Heart left ventricle (tissue), 16 donors: Measurements from ENCODE around the gene MYG1. TPM values are rescaled to one million over a fixed set of nuclear protein-coding genes. Genes with fewer than 3 reads are reported as not detected.

Source experiments
- ATAC-seq, 4 donors: fragments of 200-7000 bp; cut with Tn5 transposase; one replicate each; pipeline ENCODE4 v1.9.1; 2020 to 2022; ENCODE audit warnings: moderate library complexity in 4 of 4, mild to moderate bottlenecking in 3 of 4, moderate number of reproducible peaks in 1 of 4
- DNase-seq, 5 donors: peaks; one replicate each; pipeline ENCODE4 v3.0.0-alpha.2; 2020
- H3K27ac ChIP-seq, 12 donors: fragments of 200-600 bp; sonication (generic) in 4 of 12; one replicate each; pipeline versions ENCODE4 v1.5.0 to v1.8.0; 2016 to 2022; ENCODE audit warnings: mild to moderate bottlenecking in 2 of 12
- H3K27me3 ChIP-seq, 9 donors: fragments of 200-600 bp; sonication (generic) in 2 of 9; one replicate each; pipeline versions ENCODE4 v1.5.1 to v1.8.0; 2016 to 2022; ENCODE audit warnings: mild to moderate bottlenecking in 3 of 9
- H3K36me3 ChIP-seq, 9 donors: fragments of 200-600 bp; sonication (generic) in 2 of 9; one replicate each; pipeline versions ENCODE4 v1.5.0 to v1.8.0; 2018 to 2022; ENCODE audit warnings: mild to moderate bottlenecking in 2 of 9
- H3K4me1 ChIP-seq, 12 donors: fragments of 200-600 bp; sonication (generic) in 4 of 12; one replicate each; pipeline versions ENCODE4 v1.5.0 to v1.8.0; 2016 to 2022; ENCODE audit warnings: mild to moderate bottlenecking in 3 of 12
- H3K4me3 ChIP-seq, 12 donors: fragments of 200-600 bp; sonication (generic) in 4 of 12; one replicate each; pipeline versions ENCODE4 v1.5.0 to v1.8.0; 2017 to 2022; ENCODE audit warnings: mild to moderate bottlenecking in 9 of 12, moderate library complexity in 4 of 12
- H3K9me3 ChIP-seq, 12 donors: fragments of 200-600 bp; sonication (generic) in 4 of 12; one replicate each; pipeline versions ENCODE4 v1.5.0 to v1.8.0; 2016 to 2022; ENCODE audit warnings: mild to moderate bottlenecking in 1 of 12
- POLR2A ChIP-seq, 2 donors: fragments of 450-650 bp; IDR thresholded peaks; one replicate each; pipeline ENCODE4 v1.6.1; 2017; ENCODE audit warnings: antibody characterized with exemption in 2 of 2, mild to moderate bottlenecking in 2 of 2, moderate library complexity in 2 of 2
- WGBS, 4 donors: extraction: QIAGEN DNeasy Blood & Tissue Kit in 2 of 4; methylation state at CpG; one replicate each; pipeline versions ENCODE4 v1.1.5 to v1.1.7; 2013 to 2018; 5-methylcytosine and 5-hydroxymethylcytosine counted together
- intact Hi-C, 10 donors: fragments of 100-400 bp; cut with DNase I; formaldehyde crosslinking; loops; one replicate each; pipeline versions ENCODE4 v1.11.1 to v1.14.2; 2022
- polyA plus RNA-seq, 2 donors: library from polyadenylated mRNA; stranded (reverse); fragments of 200-250 nt; gene quantifications; one replicate each; pipeline ENCODE4 v1.2.3, GENCODE V29; 2013
- total RNA-seq, 9 donors: library from RNA; depleted of rRNA in 2 of 9; stranded (reverse); fragments of >200 nt in 2 of 9; fragmentation: NEBNext Ultra II Directional in 3 of 9; extraction: Animal tissue kit (Norgen Biotek cat#: 25700) in 3 of 9; gene quantifications; one replicate each; pipeline versions ENCODE4 v1.1.0 to v1.2.4, GENCODE V29; 2016 to 2023
- TF ChIP-seq, protein P1 (sequence below), 12 donors: fragments of 200-600 bp; sonication (generic) in 4 of 12; IDR thresholded peaks; one replicate each; pipeline versions ENCODE4 v1.5.0 to v1.8.0; 2018 to 2022; ENCODE audit warnings: antibody characterized with exemption in 12 of 12, mild to moderate bottlenecking in 5 of 12
- donor health status: ischemic (EF 13 %, LVEDD 7.1; RV severe dilation, severe dysfunction).
- donor health status: healthy with polysubstance abuse.
- donor health status: DM: no; HTN: yes; CAD: no.
- donor health status: DM: no; HTN: no; CAD: no.
- donor health status: ischemic (EF 25% LVEDD 6.9; RV normal size, moderate dysfunction).
- donor health status: ischemic (EF 25% LVEDD 5.7; RV mildly dilated, moderate dysfunction).
- donor health status: healthy.
- donor health status: DM: yes; HTN: yes; CAD: no.
- donor health status: ischemic (EF 35%, LVEDD 5.7; RV mildly dilated, moderate dysfunction).
- donor health status: nonischemic (EF 11% LVEDD 7.7; RV severe dilation, severe dysfunction).
- donor health status: DM: yes; HTN: yes; CAD: no.
- donor health status: PGD.
- donor health status: ischemic (EF 29% LVEDD 5.4; RV normal size, mild dysfunction).
- donor health status: nonischemic (EF 23%, LVEDD 6.1; RV moderate dilation, normal function).

The MYG1 gene
- total and polyA plus RNA-seq, 11 donors, result 32.1 to 58.6 (median 35.1) TPM

GRCh38 chr12:53276511-53276910 is 23.0 kb upstream of the MYG1 start:
- ATAC-seq (no peak), DNase-seq (no peak)
- no peaks in the 10 kb centered on the region for H3K9me3 ChIP-seq
- no peaks in the 10 kb centered on the region for H3K4me1 ChIP-seq
- H3K27me3 ChIP-seq, result no peaks in the 10 kb centered on the region
- peaks cover 0 to 13% (median 0%) of the 10 kb centered on the region in 9 donors for H3K36me3 ChIP-seq
- no peak overlapping the region for H3K4me3 ChIP-seq
- intact Hi-C loops, result no loop called here
- no peak overlapping the region for H3K27ac ChIP-seq
- TF ChIP-seq, protein P1, sequence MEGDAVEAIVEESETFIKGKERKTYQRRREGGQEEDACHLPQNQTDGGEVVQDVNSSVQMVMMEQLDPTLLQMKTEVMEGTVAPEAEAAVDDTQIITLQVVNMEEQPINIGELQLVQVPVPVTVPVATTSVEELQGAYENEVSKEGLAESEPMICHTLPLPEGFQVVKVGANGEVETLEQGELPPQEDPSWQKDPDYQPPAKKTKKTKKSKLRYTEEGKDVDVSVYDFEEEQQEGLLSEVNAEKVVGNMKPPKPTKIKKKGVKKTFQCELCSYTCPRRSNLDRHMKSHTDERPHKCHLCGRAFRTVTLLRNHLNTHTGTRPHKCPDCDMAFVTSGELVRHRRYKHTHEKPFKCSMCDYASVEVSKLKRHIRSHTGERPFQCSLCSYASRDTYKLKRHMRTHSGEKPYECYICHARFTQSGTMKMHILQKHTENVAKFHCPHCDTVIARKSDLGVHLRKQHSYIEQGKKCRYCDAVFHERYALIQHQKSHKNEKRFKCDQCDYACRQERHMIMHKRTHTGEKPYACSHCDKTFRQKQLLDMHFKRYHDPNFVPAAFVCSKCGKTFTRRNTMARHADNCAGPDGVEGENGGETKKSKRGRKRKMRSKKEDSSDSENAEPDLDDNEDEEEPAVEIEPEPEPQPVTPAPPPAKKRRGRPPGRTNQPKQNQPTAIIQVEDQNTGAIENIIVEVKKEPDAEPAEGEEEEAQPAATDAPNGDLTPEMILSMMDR (IDR thresholded peaks at IDR 0.05), result no peak
- no peak for TF ChIP-seq POLR2A (IDR thresholded peaks at IDR 0.05)
- 96 to 100% (median 99%) methylated on average over 3 to 11 of the region's 11 CpGs for WGBS, 4 donors

DNA sequence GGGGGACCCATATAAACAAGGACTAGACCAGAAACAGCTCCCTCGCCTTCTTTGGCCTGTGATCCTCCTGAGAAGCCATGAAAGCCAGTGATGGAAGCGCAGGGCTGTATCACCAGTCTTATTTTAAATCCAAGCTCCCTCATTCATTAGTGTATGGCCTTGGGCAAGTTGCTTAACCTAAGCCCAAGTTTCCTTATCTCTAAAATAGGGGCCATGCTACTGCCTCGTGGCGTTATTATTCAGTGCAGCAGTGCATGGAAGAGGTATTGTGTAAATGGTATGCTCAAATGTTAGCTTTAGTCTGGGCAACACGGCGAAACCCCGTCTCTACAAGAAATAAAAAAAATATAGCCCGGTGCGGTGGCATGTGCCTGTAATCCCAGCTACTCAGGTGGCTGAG is 21.5 kb upstream of the MYG1 start:
- intact Hi-C loops, result no loop called here
- ATAC-seq (no peak), DNase-seq (no peak)
- TF ChIP-seq POLR2A (IDR thresholded peaks at IDR 0.05), result no peak
- TF ChIP-seq, protein P1 (IDR thresholded peaks at IDR 0.05), result no peak
- H3K4me1 ChIP-seq, result no peaks in the 10 kb centered on the region
- no peak overlapping the region for H3K27ac ChIP-seq
- WGBS, 4 donors, result 94 to 98% (median 95%) methylated on average over 9 of the region's 9 CpGs
- H3K36me3 ChIP-seq, result peaks cover 0 to 26% (median 0%) of the 10 kb centered on the region in 9 donors
- no peaks in the 10 kb centered on the region for H3K27me3 ChIP-seq
- no peaks in the 10 kb centered on the region for H3K9me3 ChIP-seq
- no peak overlapping the region for H3K4me3 ChIP-seq

GRCh38 chr12:53279283-53279869 is 20.1 kb upstream of the MYG1 start:
- Histone ChIP-seq H3K4me3 (no peak overlapping the region), H3K36me3 (peaks cover 0 to 39% (median 0%) of the 10 kb centered on the region in 9 donors), H3K4me1 (no peaks in the 10 kb centered on the region), H3K27ac (no peak overlapping the region), H3K27me3 (no peaks in the 10 kb centered on the region), H3K9me3 (no peaks in the 10 kb centered on the region)
- TF ChIP-seq, protein P1 (IDR thresholded peaks at IDR 0.05), result no peak
- TF ChIP-seq POLR2A (IDR thresholded peaks at IDR 0.05), result no peak
- WGBS, 4 donors, result 87 to 93% (median 91%) methylated on average over 2 to 3 of the region's 3 CpGs
- ATAC-seq (no peak), DNase-seq (no peak)
- intact Hi-C loops, result no loop called here

- Histone ChIP-seq H3K27ac (no peak overlapping the region), H3K4me3 (no peak overlapping the region), H3K4me1 (no peaks in the 10 kb centered on the region), H3K27me3 (no peaks in the 10 kb centered on the region), H3K9me3 (no peaks in the 10 kb centered on the region), H3K36me3 (peaks cover 0 to 41% (median 0%) of the 10 kb centered on the region in 9 donors)
- TF ChIP-seq, protein P1 (IDR thresholded peaks at IDR 0.05), result no peak
- no peak for TF ChIP-seq POLR2A (IDR thresholded peaks at IDR 0.05)
- intact Hi-C loops, result no loop called here
- DNase-seq, result no peak
- WGBS, 4 donors, result 89 to 94% (median 93%) methylated on average over 8 to 9 of the region's 9 CpGs
- no peak for ATAC-seq
Observed at GRCh38 chr12:53279888-53280498, 19.5 kb upstream of the MYG1 start.
